PC-3 (cell line): Measurements from ENCODE around the gene RANBP3.

Experiments
- CTCF ChIP-seq: fragments of 300-600 bp; sonication (generic); conservative IDR thresholded peaks from 2 replicates; pipeline ENCODE4 v1.5.1; 2017; ENCODE audit warnings: antibody characterized with exemption, low read depth, mild to moderate bottlenecking, low read length
- EZH2 ChIP-seq: fragments of 300-600 bp; sonication (generic); IDR thresholded peaks from one replicate; pipeline ENCODE4 v1.6.1; 2017; ENCODE audit warnings: antibody characterized with exemption, mild to moderate bottlenecking, low read length; ENCODE audit not compliant: unreplicated experiment
- EZH2phosphoT487 ChIP-seq: fragments of 300-600 bp; sonication (generic); IDR thresholded peaks from 2 replicates; pipeline ENCODE4 v1.6.1; 2018; ENCODE audit warnings: mild to moderate bottlenecking, antibody characterized with exemption, low read length, borderline replicate concordance

GRCh38 chr19:6020972-6021805, 43.2 kb upstream of the RANBP3 start:
- TF ChIP-seq EZH2phosphoT487 (no peak), CTCF (peak; percentile 36; the same call in 1 of the 2 replicates), EZH2 (no peak)
